Measurements from ENCODE around the gene RNASEH2B.

- TF ChIP-seq CTCF (IDR thresholded peaks at IDR 0.05; ENCODE audit: insufficient read depth, low read depth, low read length) (no peak), EZH2 (IDR thresholded peaks at IDR 0.05; ENCODE audit: insufficient read depth, low read length) (no peak)
Measured at GRCh38 chr13:50998326-50998725, 88.7 kb downstream of the RNASEH2B start.
